GM21717 (cell line): ENCODE measurements around the gene DISP3.
"Not testable (repeated sequence)": the region's sequence is repeated elsewhere in the genome, so short reads cannot be mapped to it uniquely, and the experiment has no call there.

Experiments used
- ATAC-seq: cut with Tn5 transposase; IDR thresholded peaks from one replicate; pipeline ENCODE4 v1.9.1; 2021; ENCODE audit warnings: mild to moderate bottlenecking, moderate library complexity; ENCODE audit not compliant: unreplicated experiment

Gene DISP3

DNA sequence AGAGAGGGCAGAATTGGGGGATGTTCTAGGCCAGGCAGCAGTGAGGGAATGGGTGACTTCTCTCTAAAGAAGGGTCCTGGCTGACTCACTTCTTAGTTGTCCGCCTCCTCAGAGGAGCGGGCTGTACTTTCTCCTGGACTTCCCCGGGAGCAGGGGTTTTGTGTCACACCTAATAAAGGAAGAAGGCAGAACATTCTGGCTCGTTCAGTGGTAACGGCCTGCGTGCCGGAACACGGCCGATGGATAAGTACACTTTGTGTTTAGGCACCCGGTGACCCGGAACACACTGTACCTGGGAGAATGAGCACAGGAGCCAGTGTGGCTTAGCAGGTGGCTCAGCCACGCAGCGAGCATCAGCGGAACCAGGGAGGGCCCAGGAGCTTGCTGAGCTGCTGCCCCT is 90.6 kb downstream of the DISP3 start:
- ATAC-seq = no peak

DNA sequence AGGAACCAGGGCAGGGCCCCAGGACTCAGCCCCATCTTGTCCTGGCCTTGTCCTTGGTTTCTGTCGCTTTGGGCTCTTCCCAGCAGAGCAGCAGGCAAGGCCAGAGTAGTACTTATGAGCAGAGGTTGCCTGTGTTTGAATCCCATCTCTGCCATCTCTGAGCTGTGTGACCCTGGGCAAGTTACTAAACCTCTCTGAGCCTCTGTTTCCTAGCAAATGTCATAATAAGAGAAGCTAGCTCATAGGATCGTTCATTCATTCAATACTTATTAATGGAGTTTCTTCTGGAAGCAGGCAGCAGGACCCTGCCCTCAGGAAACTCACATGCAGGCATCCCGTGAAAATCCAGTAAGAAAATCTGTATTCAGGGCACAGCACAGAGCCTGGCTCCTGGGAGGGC is 91.0 kb downstream of the DISP3 start:
- no peak for ATAC-seq

DNA sequence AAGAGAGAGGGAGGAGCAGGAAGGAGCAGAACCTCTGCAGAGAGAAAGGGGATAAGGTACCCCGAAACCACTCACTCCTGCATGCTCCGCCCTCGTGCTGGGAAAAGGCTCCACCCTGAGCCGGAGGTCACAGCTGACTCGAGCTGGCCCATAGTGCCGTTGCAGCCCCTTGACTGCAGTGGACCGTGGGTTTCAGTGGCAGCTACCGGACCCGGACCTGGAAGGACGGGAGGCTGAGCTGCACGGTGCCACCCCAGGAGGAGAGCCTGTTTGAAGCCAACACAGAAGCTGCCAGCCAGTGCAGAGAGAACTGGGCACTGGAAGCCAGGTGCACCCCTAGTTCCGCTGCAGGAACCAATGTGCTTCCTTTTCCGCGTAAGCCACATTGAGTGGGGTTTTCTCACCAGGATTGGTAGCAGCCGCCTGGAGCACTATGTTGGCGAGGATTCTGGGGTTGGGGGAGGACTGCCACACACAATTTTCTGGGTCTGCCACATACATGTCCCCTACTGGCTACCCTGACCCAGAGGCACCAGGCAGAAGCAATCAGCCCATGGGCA is 91.9 kb downstream of the DISP3 start:
- no peak for ATAC-seq

DNA sequence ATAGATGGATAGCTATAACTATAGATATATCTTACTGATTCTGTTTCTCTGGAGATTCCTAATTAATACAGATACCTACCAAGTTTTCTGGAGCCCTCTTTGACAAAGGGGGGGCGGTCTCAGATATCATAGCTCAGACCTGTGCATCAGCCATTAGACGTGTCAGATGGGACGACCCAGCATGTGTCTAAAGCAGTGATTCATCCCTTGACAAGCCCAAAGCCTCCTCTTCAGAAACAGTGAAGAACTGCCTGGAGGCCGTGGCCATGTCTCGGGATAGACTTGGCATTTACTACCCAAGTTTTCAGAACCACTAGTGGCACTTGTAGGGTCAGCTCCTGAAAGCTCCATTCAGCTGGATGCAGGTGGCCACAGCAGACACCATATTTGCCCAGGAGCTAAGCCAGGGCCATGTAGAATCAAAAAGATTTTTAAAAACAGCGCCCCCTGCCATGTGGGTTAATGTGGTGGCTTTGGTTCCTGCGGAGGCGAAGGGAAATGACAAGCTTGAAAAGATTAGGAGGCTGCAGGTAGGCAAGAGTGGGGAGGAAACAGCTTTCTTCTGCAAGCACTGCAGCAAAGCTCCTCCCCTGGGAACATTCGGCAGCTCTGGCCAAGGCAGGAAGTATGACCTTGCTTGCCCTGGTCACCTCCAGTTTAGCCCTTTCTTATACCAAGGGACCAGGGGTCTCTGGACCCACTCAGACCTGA is 93.1 kb downstream of the DISP3 start:
- ATAC-seq = no peak

DNA sequence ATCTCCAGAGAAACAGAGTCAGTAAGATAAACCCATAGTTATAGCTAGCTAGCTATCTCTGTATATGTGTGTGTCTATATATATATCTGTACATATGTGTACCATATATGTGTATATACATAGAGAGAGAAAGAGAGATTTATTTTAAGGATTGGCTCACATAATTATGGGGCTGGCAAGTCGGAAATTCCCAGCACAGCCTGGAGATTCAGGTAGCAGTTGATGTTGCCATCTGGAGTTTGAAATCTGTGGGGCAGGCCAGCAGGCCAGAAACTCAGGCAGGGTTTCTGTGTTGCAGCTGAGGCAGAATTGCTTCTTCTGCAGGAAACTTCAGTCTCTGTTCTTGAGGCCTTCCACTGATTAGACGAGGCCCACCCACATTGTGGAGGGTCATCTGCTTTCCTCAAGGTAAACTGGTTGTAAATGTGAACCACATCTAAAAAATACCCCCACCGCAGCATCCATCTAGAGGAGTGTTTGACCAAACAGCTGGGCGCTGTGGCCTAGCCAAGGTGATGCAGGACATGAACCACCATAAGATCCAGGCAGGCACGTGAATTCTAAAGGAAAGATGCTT is 94.2 kb downstream of the DISP3 start:
- ATAC-seq = no peak

DNA sequence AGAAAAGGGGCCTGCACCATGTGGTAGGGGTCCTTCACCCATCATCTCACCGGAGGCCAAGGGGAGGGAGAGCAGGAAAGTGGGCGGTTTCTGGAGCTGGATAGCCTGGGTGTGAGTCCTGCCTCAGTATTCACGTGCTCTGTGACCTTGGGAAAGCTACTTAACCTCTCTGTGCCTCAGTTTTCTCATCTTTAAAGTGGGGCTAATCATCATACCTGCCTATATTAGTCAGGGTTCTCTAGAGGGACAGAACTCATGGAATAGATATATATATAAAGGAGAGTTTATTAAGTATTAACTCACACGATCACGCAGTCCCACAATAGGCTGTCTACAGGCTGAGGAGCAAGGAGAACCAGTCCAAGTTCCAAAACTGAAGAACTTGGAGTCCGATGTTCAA is 96.6 kb downstream of the DISP3 start:
- ATAC-seq = no peak

DNA sequence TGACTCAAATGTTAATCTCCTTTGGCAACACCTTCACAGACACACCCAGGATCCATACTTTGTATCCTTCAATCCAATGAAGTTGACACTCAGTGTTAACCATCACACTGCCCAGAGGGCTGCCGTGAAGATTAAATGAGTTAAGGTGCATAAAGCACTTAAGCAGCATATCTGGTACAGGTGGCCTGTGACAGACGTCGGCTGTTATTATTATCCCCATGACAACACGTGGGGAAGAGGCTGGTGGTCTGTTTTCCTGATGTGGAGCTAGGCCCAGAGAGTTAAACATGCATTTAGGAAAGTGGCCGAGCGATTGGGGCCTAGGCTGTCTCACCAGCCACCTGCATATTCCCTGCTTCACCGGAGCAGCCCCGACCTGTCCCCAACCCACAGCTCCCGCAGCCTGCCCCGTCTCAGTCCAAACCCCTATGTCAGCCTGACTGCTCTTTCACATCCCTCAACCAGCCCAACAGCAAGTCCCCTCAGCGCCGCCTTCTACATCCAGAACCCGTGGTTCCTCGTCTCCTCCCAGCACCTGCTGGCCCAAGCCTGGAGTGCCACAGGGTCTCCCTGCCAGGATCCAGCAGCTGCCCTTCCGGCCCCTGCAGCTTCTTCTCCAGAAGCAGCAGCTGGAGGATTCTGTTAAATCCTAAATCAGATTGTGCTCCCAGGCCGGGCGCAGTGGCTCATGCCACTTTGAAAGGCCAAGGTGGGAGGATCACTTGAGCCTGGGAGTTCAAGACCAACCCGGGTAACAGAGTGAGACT is 97.3 kb downstream of the DISP3 start:
- no peak for ATAC-seq

DNA sequence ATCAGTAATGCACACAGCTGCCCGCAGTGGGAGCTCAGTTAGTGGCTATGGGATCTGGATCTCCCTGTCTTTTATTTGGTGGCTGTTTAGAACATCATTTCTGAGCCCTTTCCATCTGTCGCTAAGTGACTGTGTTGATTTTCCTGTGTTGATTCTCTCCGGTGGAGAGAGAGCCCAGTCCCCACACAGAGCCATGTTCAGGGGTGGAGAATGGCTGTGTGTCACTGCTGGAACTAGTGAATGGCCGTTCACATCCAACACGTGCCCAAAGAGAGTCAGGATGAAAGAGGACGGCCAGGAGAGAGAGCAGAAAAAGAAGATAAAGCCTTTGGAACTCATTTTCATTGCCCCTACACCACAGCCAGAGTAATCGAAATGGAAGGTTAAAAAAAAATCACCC is 99.0 kb downstream of the DISP3 start:
- ATAC-seq = no peak

DNA sequence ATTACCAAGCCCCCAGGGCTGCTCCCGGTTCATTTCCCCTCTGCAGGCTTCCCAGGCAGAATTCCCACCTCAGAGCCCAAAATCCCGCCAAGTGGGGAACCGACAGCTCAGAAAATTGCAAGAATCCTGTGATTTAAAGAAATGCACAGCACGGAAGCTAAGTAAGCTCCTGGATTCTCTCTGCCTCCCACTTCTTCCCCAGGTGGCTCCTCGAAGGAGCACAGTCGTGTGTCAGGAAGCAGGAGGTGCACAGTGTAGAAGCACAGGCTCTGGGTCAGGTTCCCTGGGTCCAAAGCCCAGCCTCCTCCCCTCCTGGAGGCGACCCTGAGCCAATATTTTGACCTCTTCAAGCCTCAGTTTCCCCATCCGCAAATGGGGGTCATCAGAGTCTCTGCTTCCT is 100.6 kb downstream of the DISP3 start:
- ATAC-seq = no peak

GRCh38 chr1:11580049-11580448 is 101.1 kb downstream of the DISP3 start:
- ATAC-seq = not testable (repeated sequence)

DNA sequence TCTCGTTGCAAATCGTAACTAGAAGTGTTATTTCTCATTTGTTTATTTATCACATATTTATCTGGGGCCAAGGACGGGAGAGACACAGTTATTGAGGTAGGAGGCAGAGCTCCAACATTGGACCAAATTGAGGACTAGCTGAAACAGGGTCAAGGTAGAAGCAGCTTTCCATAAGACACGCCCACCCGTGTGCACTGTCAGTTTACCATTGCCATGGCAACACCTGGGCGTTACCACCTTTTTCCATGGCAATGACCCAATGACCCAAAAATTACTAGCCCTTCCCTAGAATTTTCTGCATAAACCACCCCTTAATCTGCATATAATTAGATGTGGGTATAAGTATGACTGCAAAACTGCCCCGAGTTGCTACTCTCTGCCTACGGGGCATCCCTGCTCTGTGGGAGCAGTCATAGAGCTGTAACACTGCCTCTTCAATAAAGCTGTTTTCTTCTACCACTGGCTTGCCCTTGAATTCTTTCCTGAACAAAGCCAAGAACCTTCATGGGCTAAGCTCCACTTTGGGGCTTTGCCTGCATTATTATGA is 102.6 kb downstream of the DISP3 start:
- no peak for ATAC-seq

GRCh38 chr1:11585389-11585788 is 106.4 kb downstream of the DISP3 start:
- no peak for ATAC-seq
